ENCODE data around the gene PARD3B.
A peak's percentile ranks its signal among the peaks of the same experiment; 100 is the strongest.

Gene PARD3B

GRCh38 chr2:204718607-204719006 lies 173.3 kb downstream of the PARD3B start:
- DNase-seq (ENCODE audit: low read depth): no peak
- no peak for TF ChIP-seq CTCF (IDR thresholded peaks at IDR 0.05; ENCODE audit: control insufficient read depth, extremely low read depth, insufficient read depth)
- no peak overlapping the region for H3K4me3 ChIP-seq (ENCODE audit: low read depth, low read length)

GRCh38 chr2:204720874-204721273 lies 175.6 kb downstream of the PARD3B start:
- no peak overlapping the region for H3K4me3 ChIP-seq (ENCODE audit: low read depth, low read length)
- no peak for TF ChIP-seq CTCF (IDR thresholded peaks at IDR 0.05; ENCODE audit: control insufficient read depth, extremely low read depth, insufficient read depth)
- no peak for DNase-seq (ENCODE audit: low read depth)

DNA sequence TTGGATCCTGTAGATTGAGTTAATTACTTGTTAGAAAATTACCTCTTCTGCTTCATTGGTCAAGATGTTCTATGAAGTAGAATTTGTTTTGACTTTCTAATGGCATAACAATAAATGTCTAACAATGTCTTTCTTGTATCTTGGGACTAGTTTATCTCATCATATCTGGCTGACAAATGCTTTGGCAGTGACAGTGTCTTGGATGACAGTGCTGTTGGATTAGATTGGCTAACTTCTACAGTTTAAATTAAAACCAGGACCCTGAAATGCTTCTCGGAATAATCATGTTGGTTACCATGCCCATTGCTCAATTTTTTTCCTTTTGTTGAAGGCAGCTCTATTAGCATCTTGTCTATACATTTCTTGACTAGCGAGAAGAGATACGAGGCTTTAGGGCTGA lies 176.9 kb downstream of the PARD3B start:
- no peak for DNase-seq (ENCODE audit: low read depth)
- no peak for TF ChIP-seq CTCF (IDR thresholded peaks at IDR 0.05; ENCODE audit: control insufficient read depth, extremely low read depth, insufficient read depth)
- H3K4me3 ChIP-seq (ENCODE audit: low read depth, low read length): no peak overlapping the region

DNA sequence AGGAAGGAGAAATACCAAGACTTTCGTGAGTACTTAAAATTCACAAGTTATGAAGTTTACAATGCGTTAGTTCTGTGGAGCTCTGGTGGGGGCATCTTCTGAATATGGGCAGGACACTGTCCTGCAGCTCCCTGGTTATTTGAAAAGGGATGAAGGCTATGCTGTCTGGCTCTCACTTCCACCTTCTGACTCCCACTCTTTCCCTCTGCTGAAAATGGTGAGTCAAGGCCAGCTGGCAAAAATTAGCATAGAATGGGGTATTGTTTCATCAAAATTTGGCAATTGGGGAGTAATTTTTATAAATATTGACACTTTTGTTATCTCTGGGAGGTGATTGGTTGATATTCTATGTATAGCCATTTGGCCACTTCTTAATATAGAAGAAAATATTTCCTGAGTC lies 177.4 kb downstream of the PARD3B start:
- H3K4me3 ChIP-seq (ENCODE audit: low read depth, low read length): no peak overlapping the region
- no peak for TF ChIP-seq CTCF (IDR thresholded peaks at IDR 0.05; ENCODE audit: control insufficient read depth, extremely low read depth, insufficient read depth)
- no peak for DNase-seq (ENCODE audit: low read depth)

- no peak for DNase-seq (ENCODE audit: low read depth)
- no peak overlapping the region for H3K4me3 ChIP-seq (ENCODE audit: low read depth, low read length)
- TF ChIP-seq CTCF (IDR thresholded peaks at IDR 0.05; ENCODE audit: control insufficient read depth, extremely low read depth, insufficient read depth): no peak
Measured at GRCh38 chr2:204725693-204726360, 180.6 kb downstream of the PARD3B start.

- no peak for DNase-seq (ENCODE audit: low read depth)
- no peak for TF ChIP-seq CTCF (IDR thresholded peaks at IDR 0.05; ENCODE audit: control insufficient read depth, extremely low read depth, insufficient read depth)
- no peak overlapping the region for H3K4me3 ChIP-seq (ENCODE audit: low read depth, low read length)
Measured at GRCh38 chr2:204726831-204727230, 181.6 kb downstream of the PARD3B start.

DNA sequence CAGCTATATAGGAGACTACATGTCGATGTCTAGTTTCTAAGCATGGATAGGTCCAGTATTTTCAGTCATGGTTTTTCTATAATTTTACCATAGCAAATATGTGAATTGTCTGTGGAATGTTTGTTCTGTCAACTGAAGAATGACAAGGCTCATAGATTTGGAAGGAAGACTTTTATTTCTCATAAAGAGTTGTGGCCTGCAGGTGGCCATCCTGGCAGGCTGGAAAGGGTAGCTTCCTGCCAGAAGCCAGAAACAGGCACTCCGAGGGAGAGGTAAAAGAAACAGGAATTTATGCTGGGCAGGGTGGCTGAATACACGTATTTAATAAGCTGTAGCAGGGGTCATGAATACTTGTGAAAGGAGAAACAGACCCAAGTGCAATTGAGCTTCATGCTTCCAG lies 182.1 kb downstream of the PARD3B start:
- DNase-seq (ENCODE audit: low read depth): no peak
- H3K4me3 ChIP-seq (ENCODE audit: low read depth, low read length): no peak overlapping the region
- 0 out of 2 replicates have a peak, but pooled peaks have one; percentile 10 for TF ChIP-seq CTCF (IDR thresholded peaks at IDR 0.05; ENCODE audit: control insufficient read depth, extremely low read depth, insufficient read depth)
